Left ventricle myocardium superior (tissue), 1 donor: ENCODE measurements around the gene SHCBP1L. TPM values are rescaled to one million over a fixed set of nuclear protein-coding genes. Genes with fewer than 3 reads are reported as not detected.
"Not testable (repeated sequence)": the region's sequence is repeated elsewhere in the genome, so short reads cannot be mapped to it uniquely, and the experiment has no call there.

Source experiments
- ATAC-seq: fragments of 200-7000 bp; cut with Tn5 transposase; one replicate; pipeline ENCODE4 v1.9.1; 2020; ENCODE audit warnings: mild to moderate bottlenecking, moderate library complexity
- DNase-seq: peaks from one replicate; pipeline ENCODE4 v3.0.0-alpha.2; 2020
- intact Hi-C: fragments of 100-400 bp; cut with micrococcal nuclease; formaldehyde crosslinking; loops from one replicate; pipeline ENCODE4 v1.11.0; 2022
- total RNA-seq: library from RNA; stranded (reverse); fragmentation: NEBNext Ultra II Directional; extraction: Animal tissue kit (Norgen Biotek cat#: 25700); gene quantifications from one replicate; pipeline ENCODE4 v1.2.1, GENCODE V29; 2021
- donor health status: DM: no; HTN: yes; CAD: no; lungs with severe emphysema.

SHCBP1L gene
- total RNA-seq, 1 donor from 2014 or later: not detected

- ATAC-seq: no peak
- intact Hi-C loops: no loop called here
Observed at GRCh38 chr1:182917378-182917777, 35.6 kb downstream of the SHCBP1L start.

GRCh38 chr1:182913401-182913800 lies 39.6 kb downstream of the SHCBP1L start:
- intact Hi-C loops: no loop called here
- ATAC-seq (no peak), DNase-seq (no peak)

More at GRCh38 chr1:182917378-182917777, 35.6 kb downstream of the SHCBP1L start:
- DNase-seq: no peak

DNA sequence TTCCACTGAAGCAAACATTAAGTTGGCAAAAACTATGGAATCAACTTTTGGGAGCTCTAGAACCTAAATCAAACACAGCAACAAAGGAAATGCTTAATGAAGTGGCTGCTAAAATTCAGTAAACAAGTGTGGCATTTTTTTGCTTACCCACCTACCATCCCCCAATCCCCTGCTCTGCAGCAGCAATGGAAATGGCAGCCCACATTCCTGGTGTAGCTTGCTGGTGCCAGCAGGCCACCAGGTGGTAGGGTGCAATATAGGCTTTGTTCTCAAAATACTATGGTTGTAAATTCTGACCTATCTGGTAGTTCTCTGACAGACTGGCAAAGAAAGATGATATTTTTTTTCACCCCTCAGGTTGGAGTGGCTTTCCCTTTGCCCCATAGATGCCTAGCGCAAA lies 42.8 kb downstream of the SHCBP1L start:
- DNase-seq (no peak), ATAC-seq (no peak)
- intact Hi-C loops: no loop called here

- DNase-seq (no peak), ATAC-seq (no peak)
- intact Hi-C loops: no loop called here
Observed at GRCh38 chr1:182909578-182909977, 43.4 kb downstream of the SHCBP1L start.

DNA sequence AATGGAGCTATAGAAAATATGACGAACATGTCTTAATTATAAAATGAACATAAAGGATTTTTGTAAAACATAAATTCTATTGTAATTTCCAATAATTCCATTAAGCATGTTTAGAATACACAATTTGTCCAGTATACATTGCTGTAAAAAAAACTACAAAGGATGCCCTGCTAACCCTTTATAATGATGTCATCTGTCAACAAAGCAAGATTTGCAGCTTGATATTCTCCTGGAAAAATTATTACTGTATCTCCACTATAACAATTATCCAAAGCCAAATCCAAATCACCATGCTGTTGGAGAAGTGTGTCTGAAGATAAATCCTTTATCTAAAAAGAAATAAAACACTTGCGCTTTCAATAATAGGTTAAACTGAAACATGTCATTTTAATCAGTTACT lies 47.6 kb downstream of the SHCBP1L start:
- DNase-seq (no peak), ATAC-seq (no peak)
- intact Hi-C loops: no loop called here

DNA sequence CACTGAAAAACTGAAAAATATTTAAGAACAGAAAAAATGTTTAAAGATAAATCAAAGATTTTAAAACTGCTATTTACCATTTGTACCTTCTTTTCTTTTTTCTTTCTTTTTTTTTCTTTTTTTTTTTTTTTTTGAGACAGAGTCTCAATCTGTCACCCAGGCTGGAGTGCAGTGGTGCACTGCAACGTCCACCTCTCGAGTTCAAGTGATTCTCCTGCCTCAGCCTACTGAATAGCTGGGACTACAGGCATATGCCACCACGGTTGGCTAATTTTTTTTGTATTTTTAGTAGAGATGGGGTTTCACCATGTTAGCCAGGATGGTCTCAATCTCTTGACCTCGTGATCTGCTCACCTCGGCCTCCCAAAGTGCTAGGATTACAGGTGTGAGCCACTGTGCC lies 51.0 kb downstream of the SHCBP1L start:
- DNase-seq, ATAC-seq, intact Hi-C loops: not testable (repeated sequence)

DNA sequence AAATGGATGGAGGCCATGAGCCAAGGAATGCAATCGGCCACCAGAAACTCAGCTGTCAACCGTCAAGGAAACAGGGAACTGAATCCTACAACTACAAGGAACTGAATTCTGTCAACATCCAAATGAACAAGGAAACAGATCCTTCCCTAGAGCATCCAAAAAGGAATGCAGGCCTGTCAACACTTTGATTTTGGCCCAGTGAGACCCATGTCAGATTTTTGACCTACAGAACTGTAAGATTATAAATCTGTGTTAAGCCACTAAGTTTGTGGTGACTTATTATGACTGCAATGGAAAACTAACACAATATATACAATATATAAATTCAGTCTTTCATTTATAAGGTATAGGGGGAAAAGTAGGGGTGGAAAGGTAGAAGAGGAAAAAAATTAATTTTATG lies 55.3 kb downstream of the SHCBP1L start:
- ATAC-seq: no peak
- intact Hi-C loops: no loop called here
- DNase-seq: no peak

GRCh38 chr1:182890927-182891610 lies 61.9 kb downstream of the SHCBP1L start:
- intact Hi-C loops: no loop called here
- no peak for ATAC-seq

GRCh38 chr1:182889997-182890396 lies 63.0 kb downstream of the SHCBP1L start:
- intact Hi-C loops: loop anchor here (10.0 kb wide), 1 partner anchor 245 kb away; no protein-coding TSS in a partner anchor
- ATAC-seq (no peak), DNase-seq (no peak)

More at GRCh38 chr1:182890927-182891610, 61.9 kb downstream of the SHCBP1L start:
- DNase-seq: no peak

DNA sequence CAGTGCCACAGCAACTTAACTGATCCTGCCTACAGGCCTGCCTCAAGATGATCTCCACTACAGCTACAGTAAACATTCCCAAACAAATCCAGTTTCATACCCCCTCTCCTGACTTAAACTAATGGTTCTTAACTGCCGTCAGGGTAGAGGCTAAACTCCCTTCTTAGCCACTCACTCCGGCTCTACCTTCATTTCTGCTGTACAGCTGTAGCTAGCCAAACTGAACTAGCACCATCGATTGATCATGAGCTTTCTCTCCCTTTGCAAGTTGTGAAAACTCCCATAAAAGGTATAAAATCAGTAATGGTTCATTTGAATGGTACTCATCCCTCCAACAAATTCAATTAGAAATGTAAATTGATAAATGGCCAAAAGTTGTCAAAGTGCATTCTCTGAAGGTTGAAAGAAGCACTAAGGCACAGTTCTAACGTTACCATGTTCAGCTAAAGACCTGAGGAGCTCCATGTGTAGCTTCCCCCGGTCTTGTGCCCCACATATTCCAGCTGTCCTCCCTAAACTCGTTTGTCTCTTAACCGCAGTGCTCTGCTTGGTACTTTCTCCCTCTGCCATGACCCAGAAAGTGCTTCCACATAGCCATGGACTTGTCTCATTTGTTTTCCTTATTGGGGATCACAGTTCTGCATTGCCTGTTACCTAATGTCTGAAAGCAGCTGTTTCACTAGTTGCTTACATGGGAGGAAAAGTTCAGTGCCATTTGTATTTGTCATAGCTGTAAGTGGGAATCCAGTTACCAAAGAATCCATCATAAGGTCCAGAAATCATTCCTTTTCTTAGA lies 64.0 kb downstream of the SHCBP1L start:
- no peak for ATAC-seq
- no peak for DNase-seq
- intact Hi-C loops: loop anchor here (10.0 kb wide), 1 partner anchor 246 kb away; no protein-coding TSS in a partner anchor

DNA sequence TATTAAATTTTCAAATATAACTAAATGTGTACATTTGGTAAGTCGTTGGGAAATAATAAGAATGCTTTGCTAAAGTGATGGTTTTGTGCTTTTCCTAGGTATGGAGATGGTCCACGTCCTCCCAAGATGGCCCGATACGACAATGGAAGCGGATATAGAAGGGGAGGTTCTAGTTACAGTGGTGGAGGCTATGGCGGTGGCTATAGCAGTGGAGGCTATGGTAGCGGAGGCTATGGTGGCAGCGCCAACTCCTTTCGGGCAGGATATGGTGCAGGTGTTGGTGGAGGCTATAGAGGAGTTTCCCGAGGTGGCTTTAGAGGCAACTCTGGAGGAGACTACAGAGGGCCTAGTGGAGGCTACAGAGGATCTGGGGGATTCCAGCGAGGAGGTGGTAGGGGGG lies 66.0 kb downstream of the SHCBP1L start:
- no peak for ATAC-seq
- no peak for DNase-seq
- intact Hi-C loops: loop anchor here (10.0 kb wide), 1 partner anchor 248 kb away; no protein-coding TSS in a partner anchor

DNA sequence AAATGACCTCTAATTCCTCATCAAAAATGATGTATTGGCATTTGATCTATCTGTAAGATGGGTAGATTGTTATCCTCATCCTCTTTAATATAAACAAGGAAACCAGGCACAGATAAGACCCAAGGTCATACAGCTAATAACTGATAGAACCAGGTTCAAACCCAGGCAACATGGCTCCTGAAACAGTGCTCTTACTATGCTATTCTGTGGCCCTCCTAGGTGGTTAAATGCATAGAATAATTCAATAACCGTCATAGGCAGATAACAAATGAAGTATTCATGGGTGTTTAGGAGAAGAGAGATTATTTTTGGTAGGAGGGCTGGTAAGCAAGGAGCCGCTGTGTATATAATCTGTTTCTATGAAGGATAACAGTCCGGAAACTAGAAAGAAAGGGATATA lies 67.4 kb downstream of the SHCBP1L start:
- ATAC-seq: no peak
- intact Hi-C loops: loop anchor here (10.0 kb wide), 1 partner anchor 249 kb away; no protein-coding TSS in a partner anchor
- DNase-seq: no peak

DNA sequence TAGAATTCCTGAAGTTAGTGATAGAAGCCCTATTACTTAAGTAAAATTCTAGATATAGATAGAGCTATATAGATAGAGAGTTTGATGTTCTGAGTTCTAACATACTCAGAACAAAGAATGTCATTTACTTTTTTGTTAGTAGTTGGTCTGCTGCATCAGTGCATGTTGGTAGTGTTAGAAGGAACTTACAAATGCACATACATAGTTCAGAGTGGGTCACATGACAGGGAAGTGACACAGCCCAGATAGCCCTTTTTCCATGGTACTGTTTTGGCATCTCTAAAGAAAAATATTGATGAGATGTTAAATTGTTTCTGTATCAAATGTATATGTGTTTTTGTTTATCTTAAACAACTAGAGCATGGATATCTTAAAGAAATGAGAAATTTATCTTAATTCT lies 68.1 kb downstream of the SHCBP1L start:
- no peak for ATAC-seq
- intact Hi-C loops: loop anchor here (10.0 kb wide), 1 partner anchor 250 kb away; no protein-coding TSS in a partner anchor

DNA sequence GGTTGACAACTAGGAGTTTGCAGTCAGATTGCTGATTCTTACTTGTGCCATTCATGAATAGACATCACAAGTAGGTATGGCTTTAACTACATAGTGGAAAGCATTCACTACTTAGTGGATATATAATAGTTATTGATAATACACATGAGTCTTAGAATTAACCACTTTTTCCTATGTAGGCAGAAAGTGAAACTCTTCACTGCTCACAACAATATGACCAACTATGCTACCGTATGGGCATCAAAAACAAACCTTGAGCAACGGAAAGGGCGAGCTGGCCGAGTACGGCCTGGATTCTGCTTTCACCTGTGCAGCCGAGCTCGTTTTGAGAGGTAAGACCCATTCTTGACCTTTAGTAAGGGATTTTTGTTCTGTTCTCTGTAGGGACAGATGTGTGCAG lies 75.1 kb downstream of the SHCBP1L start:
- no peak for DNase-seq
- intact Hi-C loops: loop anchor here (10.0 kb wide), 1 partner anchor 657 kb away; no protein-coding TSS in a partner anchor
- ATAC-seq: no peak

More for the DNA sequence above, 68.1 kb downstream of the SHCBP1L start:
- DNase-seq: no peak

DNA sequence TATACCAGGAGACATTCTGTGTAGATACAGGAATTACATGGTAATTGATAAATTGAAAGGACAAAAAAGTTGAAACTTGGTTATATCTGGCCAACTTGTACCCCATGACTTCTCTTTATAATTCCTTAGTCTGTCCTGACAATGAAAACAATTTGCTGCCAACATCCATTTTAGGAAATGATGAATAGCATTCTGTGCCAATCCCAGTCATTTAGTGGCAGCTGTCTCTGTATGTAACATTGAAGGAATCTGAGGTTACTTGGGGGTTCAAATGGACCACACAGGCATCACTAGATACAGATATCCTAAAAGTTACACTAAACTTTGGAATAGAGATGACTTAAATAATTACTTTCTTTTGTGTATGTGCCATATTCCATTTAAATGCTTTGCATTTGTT lies 75.6 kb downstream of the SHCBP1L start:
- ATAC-seq: no peak
- intact Hi-C loops: loop anchor here (10.0 kb wide), 1 partner anchor 657 kb away; no protein-coding TSS in a partner anchor
- no peak for DNase-seq

DNA sequence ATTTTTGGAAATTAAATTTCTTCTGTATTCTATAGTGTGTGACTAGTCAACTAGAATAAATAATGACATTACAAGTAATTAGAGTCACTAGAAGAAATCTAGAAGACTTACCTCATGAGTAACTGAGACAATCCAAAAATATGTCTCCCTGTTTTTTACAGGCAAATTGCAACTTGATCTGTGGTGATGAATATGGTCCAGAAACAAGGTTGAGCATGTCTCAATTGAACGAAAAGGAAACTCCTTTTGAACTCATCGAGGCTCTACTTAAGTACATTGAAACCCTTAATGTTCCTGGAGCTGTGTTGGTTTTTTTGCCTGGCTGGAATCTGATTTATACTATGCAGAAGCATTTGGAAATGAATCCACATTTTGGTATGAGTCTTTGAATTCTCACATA lies 77.1 kb downstream of the SHCBP1L start:
- ATAC-seq: no peak
- intact Hi-C loops: loop anchor here (10.0 kb wide), 1 partner anchor 659 kb away; no protein-coding TSS in a partner anchor
- no peak for DNase-seq

- intact Hi-C loops: loop anchor here (10.0 kb wide), 1 partner anchor 662 kb away; no protein-coding TSS in a partner anchor
- DNase-seq: no peak
- ATAC-seq: no peak
Observed at GRCh38 chr1:182872881-182873280, 80.1 kb downstream of the SHCBP1L start.

- intact Hi-C loops: no loop called here
- DNase-seq: no peak
- no peak for ATAC-seq
Observed at GRCh38 chr1:182869241-182869666, 83.7 kb downstream of the SHCBP1L start.

DNA sequence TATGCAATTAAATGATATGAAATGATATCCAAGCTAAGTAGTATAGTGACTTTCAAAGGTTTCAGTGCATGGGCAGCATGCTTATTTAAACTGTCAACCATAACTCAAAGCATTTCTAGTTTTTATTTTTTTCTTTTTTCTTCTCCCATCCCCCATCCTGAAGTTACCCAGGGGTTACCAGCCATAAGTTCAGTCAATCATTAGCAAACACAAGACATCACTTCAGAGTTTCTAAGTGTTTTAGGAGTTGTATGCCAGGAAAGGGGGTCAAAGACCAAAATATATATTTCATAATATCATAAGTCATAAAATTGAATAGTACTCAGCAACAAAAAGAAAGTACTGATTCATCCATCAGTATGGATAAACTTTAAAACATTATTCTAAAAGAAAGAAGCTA lies 85.1 kb downstream of the SHCBP1L start:
- intact Hi-C loops: no loop called here
- ATAC-seq (no peak), DNase-seq (no peak)

GRCh38 chr1:182863940-182864339 lies 89.0 kb downstream of the SHCBP1L start:
- no peak for ATAC-seq
- intact Hi-C loops: no loop called here
- no peak for DNase-seq
